Coronary artery (tissue), 2 donors: ENCODE data around the gene MASTL.
"Not testable (repeated sequence)": the region's sequence is repeated elsewhere in the genome, so short reads cannot be mapped to it uniquely, and the experiment has no call there.

Source experiments
- DNase-seq: peaks from one replicate; pipeline ENCODE4 v3.0.0-alpha.2; 2017; ENCODE audit warnings: low spot score
- H3K27ac ChIP-seq, 2 donors: fragments of 200-600 bp; sonication (generic); one replicate each; pipeline ENCODE4 v1.5.1; 2016 to 2019
- H3K4me3 ChIP-seq: fragments of 200-600 bp; sonication (generic); 2 replicates; pipeline ENCODE4 v1.5.1; 2016; ENCODE audit warnings: mild to moderate bottlenecking, moderate library complexity
- CTCF ChIP-seq: fragments of 200-600 bp; sonication (generic); IDR thresholded peaks from one replicate; pipeline ENCODE4 v1.5.1; 2019; ENCODE audit warnings: antibody characterized with exemption

Gene MASTL

GRCh38 chr10:27150261-27150660, 4.9 kb upstream of the MASTL start:
- H3K27ac ChIP-seq, result no peak overlapping the region
- DNase-seq, result no peak
- no peak overlapping the region for H3K4me3 ChIP-seq
- TF ChIP-seq CTCF, result no peak

GRCh38 chr10:27152687-27153086, 2.5 kb upstream of the MASTL start:
- no peak for DNase-seq
- Histone ChIP-seq H3K27ac (no peak overlapping the region), H3K4me3 (peak overlapping the region; percentile 89)
- no peak for TF ChIP-seq CTCF

- peak overlapping the region in 1 of 2 donors; percentile 98 for H3K27ac ChIP-seq
- no peak for DNase-seq
- peak overlapping the region; percentile 89 for H3K4me3 ChIP-seq
- TF ChIP-seq CTCF, result no peak
Measured at GRCh38 chr10:27153329-27153728, 1.8 kb upstream of the MASTL start.

- Histone ChIP-seq H3K4me3 (peak overlapping the region; percentile 89), H3K27ac (peak overlapping the region; percentile 93 to 98)
- TF ChIP-seq CTCF, result no peak
- DNase-seq, result no peak
Measured at GRCh38 chr10:27153845-27154193, 1.3 kb upstream of the MASTL start.

- DNase-seq, result not testable (repeated sequence)
- H3K27ac ChIP-seq, result peak overlapping the region in 1 of 2 donors; percentile 98
- H3K4me3 ChIP-seq, result peak overlapping the region; percentile 89
Measured at GRCh38 chr10:27156566-27156965, 1.4 kb downstream of the MASTL start.

GRCh38 chr10:27157150-27157549, 2.0 kb downstream of the MASTL start:
- no peak overlapping the region for H3K27ac ChIP-seq
- DNase-seq, result no peak
- H3K4me3 ChIP-seq, result no peak overlapping the region
- TF ChIP-seq CTCF, result no peak

GRCh38 chr10:27158421-27158820, 3.3 kb downstream of the MASTL start:
- TF ChIP-seq CTCF, result no peak
- Histone ChIP-seq H3K27ac (no peak overlapping the region), H3K4me3 (no peak overlapping the region)
- DNase-seq, result no peak

GRCh38 chr10:27169849-27170248, 14.7 kb downstream of the MASTL start:
- no peak for DNase-seq
- Histone ChIP-seq H3K27ac (no peak overlapping the region), H3K4me3 (no peak overlapping the region)
- TF ChIP-seq CTCF, result no peak
